Adrenal gland (tissue), 5 donors: Measurements from ENCODE around the gene ULK3.

Experiments used
- POLR2A ChIP-seq, 2 donors: fragments of 450-650 bp; IDR thresholded peaks; one replicate each; pipeline ENCODE4 v1.6.1; 2017; ENCODE audit warnings: antibody characterized with exemption in 2 of 2, mild to moderate bottlenecking in 2 of 2, moderate library complexity in 1 of 2
- TF ChIP-seq, protein P1 (sequence below), 6 experiments: fragments of 450-650 bp in 4 of 6; fragments of 200-600 bp in 2 of 6; sonication (generic) in 1 of 6; IDR thresholded peaks; 1 replicate in 5 of 6; 2 replicates in 1 of 6; pipeline versions ENCODE4 v1.5.1 to v1.8.0; 2016 to 2021; ENCODE audit warnings: antibody characterized with exemption in 6 of 6, mild to moderate bottlenecking in 2 of 6, moderate library complexity in 1 of 6
- donor health status: DM: no; HTN: no; CAD: no.

DNA sequence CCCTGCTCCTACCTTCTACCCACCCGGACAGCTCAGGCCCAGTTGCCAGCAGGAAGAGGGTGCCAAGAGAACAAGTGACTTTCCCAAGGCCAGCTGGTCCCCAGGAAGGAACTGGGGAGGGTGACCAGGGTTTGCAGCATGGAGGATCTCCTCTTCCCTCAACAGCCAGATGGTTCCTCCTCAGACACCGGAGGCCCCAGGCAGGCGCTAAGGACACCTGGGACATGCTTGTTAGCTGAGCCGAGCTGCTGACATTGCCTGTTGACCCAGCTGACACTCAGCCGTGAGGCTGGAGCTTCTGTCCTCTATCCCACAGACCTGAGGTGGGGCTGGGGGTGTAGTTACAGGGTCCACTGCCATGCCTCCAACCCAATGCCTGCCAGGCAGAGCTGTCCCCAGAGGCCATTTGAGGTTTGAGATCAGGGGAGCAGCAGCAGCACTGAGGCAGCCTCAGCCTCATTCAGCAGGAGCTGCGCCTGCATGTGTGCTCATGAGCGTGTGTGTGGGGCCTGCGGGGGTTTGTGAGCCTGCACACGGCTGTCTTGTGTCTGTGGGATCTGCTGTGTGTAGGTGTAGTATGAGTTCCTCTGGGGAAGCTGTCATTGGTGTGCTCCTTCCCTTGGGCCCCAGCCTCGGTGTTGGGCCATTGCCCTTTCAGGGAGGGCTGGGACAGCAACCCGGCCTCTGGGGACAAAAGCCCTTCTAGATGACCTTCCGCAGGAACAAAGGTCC is 9.4 kb downstream of the ULK3 start:
- TF ChIP-seq, protein P1, sequence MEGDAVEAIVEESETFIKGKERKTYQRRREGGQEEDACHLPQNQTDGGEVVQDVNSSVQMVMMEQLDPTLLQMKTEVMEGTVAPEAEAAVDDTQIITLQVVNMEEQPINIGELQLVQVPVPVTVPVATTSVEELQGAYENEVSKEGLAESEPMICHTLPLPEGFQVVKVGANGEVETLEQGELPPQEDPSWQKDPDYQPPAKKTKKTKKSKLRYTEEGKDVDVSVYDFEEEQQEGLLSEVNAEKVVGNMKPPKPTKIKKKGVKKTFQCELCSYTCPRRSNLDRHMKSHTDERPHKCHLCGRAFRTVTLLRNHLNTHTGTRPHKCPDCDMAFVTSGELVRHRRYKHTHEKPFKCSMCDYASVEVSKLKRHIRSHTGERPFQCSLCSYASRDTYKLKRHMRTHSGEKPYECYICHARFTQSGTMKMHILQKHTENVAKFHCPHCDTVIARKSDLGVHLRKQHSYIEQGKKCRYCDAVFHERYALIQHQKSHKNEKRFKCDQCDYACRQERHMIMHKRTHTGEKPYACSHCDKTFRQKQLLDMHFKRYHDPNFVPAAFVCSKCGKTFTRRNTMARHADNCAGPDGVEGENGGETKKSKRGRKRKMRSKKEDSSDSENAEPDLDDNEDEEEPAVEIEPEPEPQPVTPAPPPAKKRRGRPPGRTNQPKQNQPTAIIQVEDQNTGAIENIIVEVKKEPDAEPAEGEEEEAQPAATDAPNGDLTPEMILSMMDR (IDR thresholded peaks at IDR 0.05): no peak
- TF ChIP-seq POLR2A (IDR thresholded peaks at IDR 0.05): no peak
